Peyer's patch (tissue), 4 donors: Measurements from ENCODE around the gene DISP3. TPM values are rescaled to one million over a fixed set of nuclear protein-coding genes. Genes with fewer than 3 reads are reported as not detected.

Experiments used
- DNase-seq, 3 donors: peaks; one replicate each; pipeline ENCODE4 v3.0.0-alpha.2; 2017 to 2019
- H3K27ac ChIP-seq, 4 donors: fragments of 200-600 bp; sonication (generic); one replicate each; pipeline ENCODE4 v1.5.1; 2016 to 2019
- H3K27me3 ChIP-seq, 2 donors: fragments of 200-600 bp; sonication (generic); one replicate each; pipeline ENCODE4 v1.5.1; 2019
- H3K36me3 ChIP-seq, 3 donors: fragments of 200-600 bp; sonication (generic); one replicate each; pipeline ENCODE4 v1.5.1; 2016 to 2019
- H3K4me1 ChIP-seq, 4 donors: fragments of 200-600 bp; sonication (generic); one replicate each; pipeline ENCODE4 v1.5.1; 2016 to 2019
- H3K4me3 ChIP-seq, 4 donors: fragments of 200-600 bp; sonication (generic); 1 replicate in 3 of 4; 2 replicates in 1 of 4; pipeline ENCODE4 v1.5.1; 2016 to 2019; ENCODE audit warnings: mild to moderate bottlenecking in 1 of 4
- H3K9me3 ChIP-seq, 4 donors: fragments of 200-600 bp; sonication (generic); one replicate each; pipeline ENCODE4 v1.5.1; 2016 to 2019; ENCODE audit warnings: mild to moderate bottlenecking in 1 of 4
- POLR2A ChIP-seq, 2 donors: fragments of 450-650 bp; IDR thresholded peaks; one replicate each; pipeline ENCODE4 v1.5.1; 2017; ENCODE audit warnings: antibody characterized with exemption in 2 of 2, mild to moderate bottlenecking in 2 of 2, moderate library complexity in 2 of 2
- total RNA-seq, 4 donors: library from RNA; depleted of rRNA; stranded (reverse); fragments of >200 nt; gene quantifications; one replicate each; pipeline ENCODE4 v1.1.0, GENCODE V29; 2016
- TF ChIP-seq, protein P1 (sequence below), 6 experiments: fragments of 450-650 bp in 4 of 6; fragments of 200-600 bp in 2 of 6; sonication (generic) in 1 of 6; IDR thresholded peaks; one replicate each; pipeline ENCODE4 v1.5.1; 2017 to 2019; ENCODE audit warnings: antibody characterized with exemption in 6 of 6, mild to moderate bottlenecking in 3 of 6, moderate library complexity in 1 of 6

Gene DISP3
- total RNA-seq, 4 donors from 2014 or later = 0.54 to 2.4 (median 1.8) TPM; not detected in 1

DNA sequence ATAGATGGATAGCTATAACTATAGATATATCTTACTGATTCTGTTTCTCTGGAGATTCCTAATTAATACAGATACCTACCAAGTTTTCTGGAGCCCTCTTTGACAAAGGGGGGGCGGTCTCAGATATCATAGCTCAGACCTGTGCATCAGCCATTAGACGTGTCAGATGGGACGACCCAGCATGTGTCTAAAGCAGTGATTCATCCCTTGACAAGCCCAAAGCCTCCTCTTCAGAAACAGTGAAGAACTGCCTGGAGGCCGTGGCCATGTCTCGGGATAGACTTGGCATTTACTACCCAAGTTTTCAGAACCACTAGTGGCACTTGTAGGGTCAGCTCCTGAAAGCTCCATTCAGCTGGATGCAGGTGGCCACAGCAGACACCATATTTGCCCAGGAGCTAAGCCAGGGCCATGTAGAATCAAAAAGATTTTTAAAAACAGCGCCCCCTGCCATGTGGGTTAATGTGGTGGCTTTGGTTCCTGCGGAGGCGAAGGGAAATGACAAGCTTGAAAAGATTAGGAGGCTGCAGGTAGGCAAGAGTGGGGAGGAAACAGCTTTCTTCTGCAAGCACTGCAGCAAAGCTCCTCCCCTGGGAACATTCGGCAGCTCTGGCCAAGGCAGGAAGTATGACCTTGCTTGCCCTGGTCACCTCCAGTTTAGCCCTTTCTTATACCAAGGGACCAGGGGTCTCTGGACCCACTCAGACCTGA lies 93.1 kb downstream of the DISP3 start:
- Histone ChIP-seq H3K4me1 (no peaks in the 10 kb centered on the region), H3K27me3 (no peaks in the 10 kb centered on the region), H3K27ac (no peak overlapping the region), H3K9me3 (no peaks in the 10 kb centered on the region), H3K36me3 (no peaks in the 10 kb centered on the region), H3K4me3 (no peak overlapping the region)
- TF ChIP-seq POLR2A (IDR thresholded peaks at IDR 0.05) = no peak
- TF ChIP-seq, protein P1, sequence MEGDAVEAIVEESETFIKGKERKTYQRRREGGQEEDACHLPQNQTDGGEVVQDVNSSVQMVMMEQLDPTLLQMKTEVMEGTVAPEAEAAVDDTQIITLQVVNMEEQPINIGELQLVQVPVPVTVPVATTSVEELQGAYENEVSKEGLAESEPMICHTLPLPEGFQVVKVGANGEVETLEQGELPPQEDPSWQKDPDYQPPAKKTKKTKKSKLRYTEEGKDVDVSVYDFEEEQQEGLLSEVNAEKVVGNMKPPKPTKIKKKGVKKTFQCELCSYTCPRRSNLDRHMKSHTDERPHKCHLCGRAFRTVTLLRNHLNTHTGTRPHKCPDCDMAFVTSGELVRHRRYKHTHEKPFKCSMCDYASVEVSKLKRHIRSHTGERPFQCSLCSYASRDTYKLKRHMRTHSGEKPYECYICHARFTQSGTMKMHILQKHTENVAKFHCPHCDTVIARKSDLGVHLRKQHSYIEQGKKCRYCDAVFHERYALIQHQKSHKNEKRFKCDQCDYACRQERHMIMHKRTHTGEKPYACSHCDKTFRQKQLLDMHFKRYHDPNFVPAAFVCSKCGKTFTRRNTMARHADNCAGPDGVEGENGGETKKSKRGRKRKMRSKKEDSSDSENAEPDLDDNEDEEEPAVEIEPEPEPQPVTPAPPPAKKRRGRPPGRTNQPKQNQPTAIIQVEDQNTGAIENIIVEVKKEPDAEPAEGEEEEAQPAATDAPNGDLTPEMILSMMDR (IDR thresholded peaks at IDR 0.05) = peak in 1 of 6 experiments; percentile 6
- no peak for DNase-seq

GRCh38 chr1:11573116-11573692 lies 94.2 kb downstream of the DISP3 start:
- no peak for DNase-seq
- H3K4me1 ChIP-seq = no peaks in the 10 kb centered on the region
- H3K27me3 ChIP-seq = no peaks in the 10 kb centered on the region
- H3K36me3 ChIP-seq = no peaks in the 10 kb centered on the region
- no peak overlapping the region for H3K4me3 ChIP-seq
- H3K9me3 ChIP-seq = no peaks in the 10 kb centered on the region
- TF ChIP-seq, protein P1 (IDR thresholded peaks at IDR 0.05) = no peak
- TF ChIP-seq POLR2A (IDR thresholded peaks at IDR 0.05) = no peak
- no peak overlapping the region for H3K27ac ChIP-seq

- no peaks in the 10 kb centered on the region for H3K27me3 ChIP-seq
- no peaks in the 10 kb centered on the region for H3K9me3 ChIP-seq
- no peak overlapping the region for H3K4me3 ChIP-seq
- no peak overlapping the region for H3K27ac ChIP-seq
- no peak for TF ChIP-seq POLR2A (IDR thresholded peaks at IDR 0.05)
- TF ChIP-seq, protein P1 (IDR thresholded peaks at IDR 0.05) = no peak
- H3K4me1 ChIP-seq = no peaks in the 10 kb centered on the region
- no peaks in the 10 kb centered on the region for H3K36me3 ChIP-seq
- no peak for DNase-seq
Measured at GRCh38 chr1:11575553-11575952, 96.6 kb downstream of the DISP3 start.

DNA sequence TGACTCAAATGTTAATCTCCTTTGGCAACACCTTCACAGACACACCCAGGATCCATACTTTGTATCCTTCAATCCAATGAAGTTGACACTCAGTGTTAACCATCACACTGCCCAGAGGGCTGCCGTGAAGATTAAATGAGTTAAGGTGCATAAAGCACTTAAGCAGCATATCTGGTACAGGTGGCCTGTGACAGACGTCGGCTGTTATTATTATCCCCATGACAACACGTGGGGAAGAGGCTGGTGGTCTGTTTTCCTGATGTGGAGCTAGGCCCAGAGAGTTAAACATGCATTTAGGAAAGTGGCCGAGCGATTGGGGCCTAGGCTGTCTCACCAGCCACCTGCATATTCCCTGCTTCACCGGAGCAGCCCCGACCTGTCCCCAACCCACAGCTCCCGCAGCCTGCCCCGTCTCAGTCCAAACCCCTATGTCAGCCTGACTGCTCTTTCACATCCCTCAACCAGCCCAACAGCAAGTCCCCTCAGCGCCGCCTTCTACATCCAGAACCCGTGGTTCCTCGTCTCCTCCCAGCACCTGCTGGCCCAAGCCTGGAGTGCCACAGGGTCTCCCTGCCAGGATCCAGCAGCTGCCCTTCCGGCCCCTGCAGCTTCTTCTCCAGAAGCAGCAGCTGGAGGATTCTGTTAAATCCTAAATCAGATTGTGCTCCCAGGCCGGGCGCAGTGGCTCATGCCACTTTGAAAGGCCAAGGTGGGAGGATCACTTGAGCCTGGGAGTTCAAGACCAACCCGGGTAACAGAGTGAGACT lies 97.3 kb downstream of the DISP3 start:
- H3K4me1 ChIP-seq = no peaks in the 10 kb centered on the region
- H3K9me3 ChIP-seq = no peaks in the 10 kb centered on the region
- no peaks in the 10 kb centered on the region for H3K36me3 ChIP-seq
- H3K27ac ChIP-seq = no peak overlapping the region
- no peak for DNase-seq
- no peaks in the 10 kb centered on the region for H3K27me3 ChIP-seq
- no peak overlapping the region for H3K4me3 ChIP-seq
- TF ChIP-seq POLR2A (IDR thresholded peaks at IDR 0.05) = no peak
- TF ChIP-seq, protein P1 (IDR thresholded peaks at IDR 0.05) = no peak

DNA sequence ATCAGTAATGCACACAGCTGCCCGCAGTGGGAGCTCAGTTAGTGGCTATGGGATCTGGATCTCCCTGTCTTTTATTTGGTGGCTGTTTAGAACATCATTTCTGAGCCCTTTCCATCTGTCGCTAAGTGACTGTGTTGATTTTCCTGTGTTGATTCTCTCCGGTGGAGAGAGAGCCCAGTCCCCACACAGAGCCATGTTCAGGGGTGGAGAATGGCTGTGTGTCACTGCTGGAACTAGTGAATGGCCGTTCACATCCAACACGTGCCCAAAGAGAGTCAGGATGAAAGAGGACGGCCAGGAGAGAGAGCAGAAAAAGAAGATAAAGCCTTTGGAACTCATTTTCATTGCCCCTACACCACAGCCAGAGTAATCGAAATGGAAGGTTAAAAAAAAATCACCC lies 99.0 kb downstream of the DISP3 start:
- Histone ChIP-seq H3K4me3 (no peak overlapping the region), H3K4me1 (no peaks in the 10 kb centered on the region), H3K27ac (no peak overlapping the region), H3K9me3 (no peaks in the 10 kb centered on the region), H3K27me3 (no peaks in the 10 kb centered on the region), H3K36me3 (no peaks in the 10 kb centered on the region)
- DNase-seq = no peak
- TF ChIP-seq, protein P1 (IDR thresholded peaks at IDR 0.05) = no peak
- TF ChIP-seq POLR2A (IDR thresholded peaks at IDR 0.05) = no peak
